HL-60 (cell line): ENCODE data around the gene DYSF.

ENCODE experiments used
- CTCF ChIP-seq: IDR thresholded peaks from one replicate; pipeline ENCODE4 v1.5.1; 2011; ENCODE audit warnings: low read length, control low read depth, inconsistent platforms; ENCODE audit not compliant: insufficient read depth
- GABPA ChIP-seq: IDR thresholded peaks from 2 replicates; pipeline ENCODE4 v1.6.1; 2012; ENCODE audit warnings: low read depth
- POLR2AphosphoS5 ChIP-seq: IDR thresholded peaks from 2 replicates; pipeline ENCODE4 v1.6.1; 2012; ENCODE audit warnings: low read depth

- TF ChIP-seq POLR2AphosphoS5 (no peak), CTCF (no peak), GABPA (no peak)
Observed at GRCh38 chr2:71697106-71698004, 244.0 kb downstream of the DYSF start.
